Purkinje cell (primary cell): ENCODE results near the gene EHMT2. TPM values are rescaled to one million over a fixed set of nuclear protein-coding genes. Genes with fewer than 3 reads are reported as not detected.

ENCODE experiments used
- polyA plus RNA-seq: library from polyadenylated mRNA; unstranded; fragments of >200 nt; fragmentation: Nextera tagmentation; gene quantifications from 2 replicates; pipeline ENCODE4 v1.2.1, GENCODE V29; 2014

The EHMT2 gene
- polyA plus RNA-seq, result 5.9 and 11.4 TPM in 2 replicates

DNA sequence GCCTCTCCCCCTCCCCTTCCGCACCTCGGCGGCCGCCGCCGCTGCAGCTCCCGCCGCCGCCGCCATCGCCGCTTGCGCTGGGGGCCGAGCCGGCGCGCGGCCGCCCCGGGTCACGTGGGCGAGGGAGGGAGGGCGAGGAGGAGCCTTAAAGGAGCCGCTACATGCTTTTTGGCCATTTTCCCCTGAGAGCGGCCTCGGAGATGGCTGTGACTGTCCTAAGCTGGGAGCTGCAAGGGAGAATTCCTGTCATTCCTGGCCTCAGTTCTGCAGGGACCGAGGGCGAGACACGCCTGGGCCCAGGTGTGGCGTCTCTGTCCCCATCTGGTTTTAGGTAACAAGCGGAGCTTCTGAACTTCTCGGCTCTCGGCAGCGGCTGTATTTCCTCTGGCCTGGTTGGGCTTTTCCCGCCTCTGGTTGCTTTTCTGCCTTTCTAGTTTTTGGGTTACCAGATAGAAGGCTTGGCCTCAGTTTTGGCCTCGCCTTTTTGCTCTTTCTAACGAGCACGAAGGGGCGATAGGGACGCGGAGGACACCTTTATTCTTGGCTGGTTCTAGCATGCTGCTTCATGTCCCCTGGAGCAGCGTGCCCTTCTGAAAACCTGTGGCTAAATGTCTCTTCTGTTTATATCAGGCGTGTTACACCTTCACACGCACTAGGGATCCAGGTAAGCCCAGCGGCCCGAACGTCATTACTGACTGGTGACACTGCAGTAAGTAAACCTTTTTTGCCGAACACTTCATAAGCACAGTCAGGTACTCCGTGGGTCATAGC is at the start of gene EHMT2:
TSS of gene EHMT2 (minus strand) at position 87 of the 771 bp plus-strand sequence. CDS start at position 66, 21 bp downstream.

DNA sequence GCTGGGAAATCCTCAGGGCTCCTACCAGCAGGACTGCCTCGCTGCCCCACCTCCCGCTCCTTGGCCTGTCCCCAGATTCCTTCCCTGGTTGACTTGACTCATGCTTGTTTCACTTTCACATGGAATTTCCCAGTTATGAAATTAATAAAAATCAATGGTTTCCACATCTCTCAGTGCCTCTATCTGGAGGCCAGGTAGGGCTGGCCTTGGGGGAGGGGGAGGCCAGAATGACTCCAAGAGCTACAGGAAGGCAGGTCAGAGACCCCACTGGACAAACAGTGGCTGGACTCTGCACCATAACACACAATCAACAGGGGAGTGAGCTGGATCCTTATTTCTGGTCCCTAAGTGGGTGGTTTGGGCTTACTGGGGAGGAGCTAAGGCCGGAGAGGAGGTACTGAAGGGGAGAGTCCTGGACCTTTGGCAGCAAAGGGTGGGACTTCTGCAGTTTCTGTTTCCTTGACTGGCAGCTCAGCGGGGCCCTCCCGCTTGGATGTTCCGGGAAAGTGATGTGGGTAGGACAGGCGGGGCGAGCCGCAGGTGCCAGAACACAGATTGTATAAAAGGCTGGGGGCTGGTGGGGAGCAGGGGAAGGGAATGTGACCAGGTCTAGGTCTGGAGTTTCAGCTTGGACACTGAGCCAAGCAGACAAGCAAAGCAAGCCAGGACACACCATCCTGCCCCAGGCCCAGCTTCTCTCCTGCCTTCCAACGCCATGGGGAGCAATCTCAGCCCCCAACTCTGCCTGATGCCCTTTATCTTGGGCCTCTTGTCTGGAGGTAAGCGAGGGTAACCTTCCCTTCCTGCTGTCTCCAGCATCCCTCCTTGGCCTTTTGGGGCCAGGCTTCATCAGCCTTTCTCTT is 48.2 kb upstream of the EHMT2 start, which contains the start of gene CFB:
TSS of gene CFB (plus strand) at position 589 of the 863 bp plus-strand sequence. CDS start at position 716, 127 bp downstream.

DNA sequence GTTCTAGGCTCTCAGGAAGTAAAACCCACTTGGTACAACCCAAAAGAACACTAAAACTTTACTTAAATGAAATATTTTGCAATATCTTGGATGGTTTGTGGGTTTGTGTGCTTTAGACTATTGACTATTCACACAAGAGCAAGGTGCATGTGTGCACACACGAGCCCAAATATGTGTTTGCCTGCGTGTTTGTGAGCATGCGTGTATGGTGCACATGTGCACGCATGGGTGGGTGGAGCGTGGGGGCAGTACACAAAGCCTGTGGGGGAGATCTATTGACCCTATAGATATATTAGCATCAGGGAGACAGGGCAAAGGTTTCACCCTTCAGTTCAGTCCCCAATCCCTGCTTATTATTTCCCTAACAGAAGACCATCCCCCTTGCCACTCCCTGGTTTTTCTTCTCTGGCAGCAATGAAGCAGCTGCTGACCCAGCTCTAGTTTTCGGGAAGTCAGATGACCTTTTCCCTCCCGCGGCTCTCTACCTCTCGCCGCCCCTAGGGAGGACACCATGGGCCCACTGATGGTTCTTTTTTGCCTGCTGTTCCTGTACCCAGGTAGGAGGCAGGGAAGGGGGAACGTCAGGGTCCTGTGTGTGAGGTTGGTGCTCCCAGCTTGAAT is 29.9 kb upstream of the EHMT2 start, which contains the start of gene C2:
TSS of gene C2 (plus strand) at position 476 of the 621 bp plus-strand sequence. CDS start at position 512, 36 bp downstream.

DNA sequence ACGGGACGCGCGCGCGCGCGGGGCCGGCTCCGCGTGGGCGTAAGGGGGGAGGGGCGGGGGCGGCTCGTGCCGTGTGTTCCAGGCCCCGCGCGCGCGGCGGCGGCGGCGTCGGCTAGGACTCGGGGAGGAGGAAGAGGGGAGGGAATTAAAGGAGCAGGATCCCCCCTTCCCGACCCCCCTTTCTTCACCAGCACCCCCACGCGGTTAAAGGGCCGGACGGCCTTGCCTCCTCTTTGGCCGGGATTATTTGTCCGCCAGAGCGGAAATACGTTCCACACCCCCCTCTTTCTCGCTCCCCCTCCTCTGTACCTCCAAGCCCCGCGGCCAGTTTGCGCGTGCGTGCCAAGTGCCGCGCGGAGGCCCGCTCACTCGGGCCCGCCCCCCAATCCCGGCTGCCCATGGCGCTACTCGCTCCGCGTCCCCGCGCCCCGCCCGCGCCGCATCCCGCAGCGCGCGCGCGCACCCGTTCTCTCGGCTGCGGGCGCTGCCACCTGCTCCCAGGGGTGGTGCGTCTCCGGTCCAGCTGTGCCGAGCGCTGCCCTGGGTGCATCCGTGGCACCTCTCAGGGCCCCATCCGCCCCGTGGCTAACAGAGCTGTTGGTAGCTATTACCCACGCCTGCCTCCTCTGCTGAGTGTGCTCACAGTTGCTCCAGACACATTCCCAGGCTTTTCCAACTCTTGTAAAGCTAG is 4.6 kb upstream of the EHMT2 start, which contains the start of gene ZBTB12:
TSS of gene ZBTB12 (minus strand) at position 134 of the 691 bp plus-strand sequence. CDS start 781 bp downstream, outside the sequence.

DNA sequence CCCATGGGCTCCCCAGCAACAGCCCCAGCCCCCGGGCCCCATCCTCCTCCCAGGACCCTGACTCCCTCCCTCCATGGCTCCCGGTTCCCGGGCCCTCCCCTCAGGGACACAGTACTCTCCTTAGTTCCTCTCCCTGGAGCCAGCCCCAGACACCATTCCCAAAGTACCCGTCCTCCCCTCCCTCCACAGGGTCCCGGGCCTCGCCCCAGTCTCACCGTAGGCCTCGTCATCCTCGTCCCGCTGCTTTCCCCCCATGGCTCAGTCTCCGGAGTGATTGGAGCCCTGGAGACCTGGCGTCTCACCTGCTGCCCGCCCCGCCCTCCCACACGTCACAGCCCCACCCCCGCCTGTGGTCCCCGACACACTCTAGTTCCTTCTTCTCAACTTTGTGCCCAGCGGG is 18.8 kb downstream of the EHMT2 start, which contains the start of gene SLC44A4:
TSS of gene SLC44A4 (minus strand) at position 272 of the 400 bp plus-strand sequence. CDS start at position 255, 17 bp downstream.

DNA sequence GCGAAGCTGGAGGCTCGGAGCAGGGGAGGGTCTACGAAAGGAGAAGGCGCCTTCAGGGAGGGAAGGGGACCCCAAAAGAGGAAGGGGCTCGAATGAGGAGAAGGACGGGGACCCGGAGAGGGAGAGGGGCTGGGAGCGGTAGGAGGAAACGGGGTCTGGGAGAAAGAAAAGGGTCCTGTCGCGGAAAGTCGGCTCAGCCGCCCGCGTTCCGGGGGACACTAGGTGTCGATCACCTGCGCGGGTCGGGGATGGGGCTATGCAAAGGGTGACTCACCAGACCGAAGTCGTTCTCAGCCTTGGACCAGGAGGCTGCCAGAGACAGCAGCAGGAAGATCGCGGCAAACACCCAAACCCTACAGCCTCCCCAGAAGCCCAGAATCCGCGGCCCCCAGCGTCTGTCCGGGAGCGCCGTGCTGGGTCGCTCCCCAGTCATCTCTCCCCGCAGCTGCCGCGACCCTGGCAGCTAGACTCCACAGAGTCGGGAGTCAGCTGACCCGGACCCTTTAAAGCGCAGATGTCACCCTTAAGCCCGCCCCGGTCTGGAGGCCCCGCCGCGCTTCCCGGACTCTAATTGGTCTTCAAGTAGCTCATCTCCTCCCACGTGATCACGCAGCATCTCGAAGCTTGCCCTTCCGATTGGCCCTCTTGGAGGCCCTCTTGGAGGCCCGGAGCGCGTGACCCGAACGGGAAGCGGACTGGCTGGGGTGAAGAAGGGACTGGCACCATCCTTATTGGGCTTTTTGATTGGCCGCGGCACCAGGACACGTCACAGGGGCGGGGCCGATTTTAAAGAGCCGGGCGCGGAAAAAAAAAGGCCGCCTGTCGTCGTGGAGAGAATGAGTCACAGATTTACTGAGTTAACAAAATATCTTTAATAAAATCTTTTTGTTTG is 34.9 kb downstream of the EHMT2 start, which contains the start of gene NEU1:
TSS of gene NEU1 (minus strand) at position 478 of the 892 bp plus-strand sequence. CDS start at position 433, 45 bp downstream.

Other genes starting within 250 kb of the EHMT2 start
- 16.0 and 30.8 TPM in 2 replicates for gene BAG6, start 245.0 kb downstream of the EHMT2 start, polyA plus RNA-seq
- gene APOM, start 241.8 kb downstream of the EHMT2 start, polyA plus RNA-seq, result 1.8 and 2.4 TPM in 2 replicates
- 0.39 and 1.3 TPM in 2 replicates for gene C6orf47, start 236.9 kb downstream of the EHMT2 start, polyA plus RNA-seq
- 3.1 and 4.2 TPM in 2 replicates for gene GPANK1, start 232.7 kb downstream of the EHMT2 start, polyA plus RNA-seq
- 299 and 301 TPM in 2 replicates for gene CSNK2B, start 231.6 kb downstream of the EHMT2 start, polyA plus RNA-seq
- gene LY6G5B, start 227.7 kb downstream of the EHMT2 start, polyA plus RNA-seq, result 0.24 and 1.8 TPM in 2 replicates
- 0.29 and 2.4 TPM in 2 replicates for gene LY6G5C, start 216.6 kb downstream of the EHMT2 start, polyA plus RNA-seq
- gene ABHD16A, start 194.4 kb downstream of the EHMT2 start, polyA plus RNA-seq, result 67.3 and 71.0 TPM in 2 replicates
- gene LY6G6F, start 190.8 kb downstream of the EHMT2 start, polyA plus RNA-seq, result not detected in 2 replicates
- gene LY6G6D, start 182.3 kb downstream of the EHMT2 start, polyA plus RNA-seq, result not detected in 2 replicates
- not detected in 2 replicates for gene LY6G6C, start 176.0 kb downstream of the EHMT2 start, polyA plus RNA-seq
- gene MPIG6B, start 174.3 kb downstream of the EHMT2 start, polyA plus RNA-seq, result not detected in 2 replicates
- 2.6 and 7.7 TPM in 2 replicates for gene DDAH2, start 168.4 kb downstream of the EHMT2 start, polyA plus RNA-seq
- gene CLIC1, start 161.2 kb downstream of the EHMT2 start, polyA plus RNA-seq, result 1.2 and 1.3 TPM in 2 replicates
- not detected in 2 replicates for gene MSH5, start 157.7 kb downstream of the EHMT2 start, polyA plus RNA-seq
- gene SAPCD1, start 135.0 kb downstream of the EHMT2 start, polyA plus RNA-seq, result not detected in 2 replicates
- gene VWA7, start 120.4 kb downstream of the EHMT2 start, polyA plus RNA-seq, result 3.1 TPM in 1 of 2 replicates, not detected in the other
- 5.9 and 6.1 TPM in 2 replicates for gene VARS1, start 101.9 kb downstream of the EHMT2 start, polyA plus RNA-seq
- gene LSM2, start 90.7 kb downstream of the EHMT2 start, polyA plus RNA-seq, result 26.3 and 31.0 TPM in 2 replicates
- 0.76 and 1.6 TPM in 2 replicates for gene HSPA1L, start 82.4 kb downstream of the EHMT2 start, polyA plus RNA-seq
- 3.4 and 5.1 TPM in 2 replicates for gene HSPA1A, start 82.2 kb downstream of the EHMT2 start, polyA plus RNA-seq
- 0.20 and 1.7 TPM in 2 replicates for gene HSPA1B, start 70.0 kb downstream of the EHMT2 start, polyA plus RNA-seq
- 15.2 and 16.1 TPM in 2 replicates for gene NEU1, start 34.9 kb downstream of the EHMT2 start, polyA plus RNA-seq
- gene SLC44A4, start 18.7 kb downstream of the EHMT2 start, polyA plus RNA-seq, result not detected in 2 replicates
- gene ZBTB12, start 4.4 kb upstream of the EHMT2 start, polyA plus RNA-seq, result not detected in 2 replicates
- gene C2, start 30.0 kb upstream of the EHMT2 start, polyA plus RNA-seq, result 1.2 TPM in 1 of 2 replicates, not detected in the other
- gene CFB, start 48.4 kb upstream of the EHMT2 start, polyA plus RNA-seq, result 0.34 TPM in 1 of 2 replicates, not detected in the other
- 18.1 and 30.7 TPM in 2 replicates for gene NELFE, start 61.3 kb upstream of the EHMT2 start, polyA plus RNA-seq
- 8.0 and 11.7 TPM in 2 replicates for gene SKIC2, start 61.5 kb upstream of the EHMT2 start, polyA plus RNA-seq
- gene DXO, start 74.4 kb upstream of the EHMT2 start, polyA plus RNA-seq, result 9.6 and 21.2 TPM in 2 replicates
- gene C4A, start 84.4 kb upstream of the EHMT2 start, polyA plus RNA-seq, result not detected in 2 replicates
- not detected in 2 replicates for gene C4B, start 117.1 kb upstream of the EHMT2 start, polyA plus RNA-seq
- 0.20 TPM in 1 of 2 replicates, not detected in the other for gene CYP21A2, start 140.7 kb upstream of the EHMT2 start, polyA plus RNA-seq
- gene TNXB, start 211.6 kb upstream of the EHMT2 start, polyA plus RNA-seq, result not detected in 2 replicates
- gene ATF6B, start 230.5 kb upstream of the EHMT2 start, polyA plus RNA-seq, result 3.4 and 9.6 TPM in 2 replicates
- 0.77 and 1.8 TPM in 2 replicates for gene FKBPL, start 232.6 kb upstream of the EHMT2 start, polyA plus RNA-seq